ENCODE results near the gene AAMDC.

- TF ChIP-seq CTCF (IDR thresholded peaks at IDR 0.05) (no peak), POLR2AphosphoS5 (IDR thresholded peaks at IDR 0.05) (no peak), POLR2A (IDR thresholded peaks at IDR 0.05) (no peak)
Measured at GRCh38 chr11:77884186-77884828, 63.4 kb downstream of the AAMDC start.
